WTC11 (cell line): ENCODE data around the gene CDK5RAP2. TPM values are rescaled to one million over a fixed set of nuclear protein-coding genes. Genes with fewer than 3 reads are reported as not detected.

Experiments
- ATAC-seq: fragments of 200-7000 bp; cut with Tn5 transposase; 2 replicates; pipeline ENCODE4 v1.10.0; 2021; ENCODE audit warnings: mild to moderate bottlenecking, moderate library complexity
- CTCF ChIA-PET: fragments of 300-600 bp; sonication (Branson Sonifier 250); formaldehyde crosslinking; loops from one replicate; lab custom pipeline; 2021; ENCODE audit warnings: antibody characterized with exemption; lab: Charles Lee
- POLR2A ChIA-PET: fragments of 350-600 bp; sonication (Branson Sonifier 250); formaldehyde crosslinking; loops from one replicate; lab custom pipeline; 2021; ENCODE audit warnings: antibody characterized with exemption; lab: Charles Lee
- DNase-seq: peaks from one replicate; pipeline ENCODE4 v3.0.0; 2021; ENCODE audit warnings: low spot score
- H3K27ac Mint-ChIP-seq: 2 replicates; pipeline ENCODE4 v1.8.0; 2021; ENCODE audit warnings: mixed read lengths
- H3K27me3 Mint-ChIP-seq: 2 replicates; pipeline ENCODE4 v1.8.0; 2021; ENCODE audit warnings: low read depth, mild to moderate bottlenecking, moderate library complexity, mixed read lengths
- H3K36me3 Mint-ChIP-seq: 2 replicates; pipeline ENCODE4 v1.8.0; 2021; ENCODE audit warnings: mixed read lengths
- H3K4me1 Mint-ChIP-seq: 2 replicates; pipeline ENCODE4 v1.8.0; 2022; ENCODE audit warnings: mixed read lengths
- H3K4me3 Mint-ChIP-seq: 2 replicates; pipeline ENCODE4 v1.8.0; 2021; ENCODE audit warnings: mild to moderate bottlenecking, moderate library complexity, mixed read lengths
- H3K9me3 Mint-ChIP-seq: 2 replicates; pipeline ENCODE4 v1.8.0; 2021; ENCODE audit warnings: mixed read lengths
- CBFB ChIP-seq: sonication (generic); formaldehyde crosslinking; IDR thresholded peaks from 2 replicates; pipeline ENCODE4 v1.8.1; 2022; ENCODE audit warnings: mild to moderate bottlenecking, low read depth, missing genetic modification reagents
- CREB1 ChIP-seq: sonication (generic); formaldehyde crosslinking; IDR thresholded peaks from 2 replicates; pipeline ENCODE4 v1.8.0; 2023; ENCODE audit warnings: mild to moderate bottlenecking, missing genetic modification reagents
- IRF2 ChIP-seq: sonication (generic); formaldehyde crosslinking; IDR thresholded peaks from 2 replicates; pipeline ENCODE4 v1.8.0; 2022; ENCODE audit warnings: low read depth, missing genetic modification reagents, borderline replicate concordance
- MYBL2 ChIP-seq: sonication (generic); formaldehyde crosslinking; IDR thresholded peaks from 2 replicates; pipeline ENCODE4 v1.8.1; 2023; ENCODE audit warnings: mild to moderate bottlenecking, moderate library complexity, missing genetic modification reagents
- NFATC4 ChIP-seq: fragments of 250-450 bp; sonication (Bioruptor Pico); IDR thresholded peaks from 2 replicates; pipeline ENCODE4 v1.9.0; 2021; ENCODE audit warnings: mild to moderate bottlenecking
- NFE2L1 ChIP-seq: sonication (generic); formaldehyde crosslinking; IDR thresholded peaks from 2 replicates; pipeline ENCODE4 v1.8.1; 2023; ENCODE audit warnings: missing genetic modification reagents
- NR3C1 ChIP-seq: sonication (generic); formaldehyde crosslinking; conservative IDR thresholded peaks from 2 replicates; pipeline ENCODE4 v1.8.1; 2023; ENCODE audit warnings: low read depth, mild to moderate bottlenecking, missing genetic modification reagents
- SOX15 ChIP-seq: fragments of 250-450 bp; sonication (Bioruptor Pico); IDR thresholded peaks from 2 replicates; pipeline ENCODE4 v1.9.0; 2021; ENCODE audit warnings: mild to moderate bottlenecking
- TCF7 ChIP-seq: sonication (generic); formaldehyde crosslinking; IDR thresholded peaks from 2 replicates; pipeline ENCODE4 v1.8.0; 2022; ENCODE audit warnings: mild to moderate bottlenecking, low read depth, missing genetic modification reagents, moderate library complexity
- TEAD1 ChIP-seq: sonication (generic); formaldehyde crosslinking; IDR thresholded peaks from 2 replicates; pipeline ENCODE4 v1.8.0; 2022; ENCODE audit warnings: mild to moderate bottlenecking, missing genetic modification reagents
- TP53 ChIP-seq: sonication (generic); formaldehyde crosslinking; IDR thresholded peaks from 2 replicates; pipeline ENCODE4 v1.8.1; 2023; ENCODE audit warnings: mild to moderate bottlenecking, missing genetic modification reagents
- ZMAT4 ChIP-seq: fragments of 250-450 bp; sonication (Bioruptor Pico); IDR thresholded peaks from 2 replicates; pipeline ENCODE4 v1.9.0; 2021; ENCODE audit warnings: mild to moderate bottlenecking
- ZNF219 ChIP-seq: sonication (generic); formaldehyde crosslinking; IDR thresholded peaks from 2 replicates; pipeline ENCODE4 v1.8.0; 2023; ENCODE audit warnings: missing genetic modification reagents, mild to moderate bottlenecking, borderline replicate concordance
- ZNF396 ChIP-seq: fragments of 250-450 bp; sonication (Bioruptor Pico); IDR thresholded peaks from 2 replicates; pipeline ENCODE4 v1.8.0; 2021; ENCODE audit warnings: mild to moderate bottlenecking, moderate library complexity, borderline replicate concordance
- ZNF423 ChIP-seq: fragments of 250-450 bp; sonication (Bioruptor Pico); IDR thresholded peaks from 2 replicates; pipeline ENCODE4 v2.1.2; 2022; ENCODE audit warnings: mild to moderate bottlenecking, moderate library complexity
- ZNF512 ChIP-seq: sonication (generic); formaldehyde crosslinking; IDR thresholded peaks from 2 replicates; pipeline ENCODE4 v1.8.1; 2022; ENCODE audit warnings: missing genetic modification reagents, borderline replicate concordance
- total RNA-seq: library from RNA; stranded (reverse); gene quantifications from 3 replicates; pipeline ENCODE4 v1.2.3, GENCODE V29; 2021
- TF ChIP-seq, protein P1 (sequence below): sonication (generic); formaldehyde crosslinking; IDR thresholded peaks from 2 replicates; pipeline ENCODE4 v1.8.1; 2023; ENCODE audit warnings: mild to moderate bottlenecking, missing genetic modification reagents
- TF ChIP-seq, protein P2 (sequence below): sonication (generic); formaldehyde crosslinking; IDR thresholded peaks from 2 replicates; pipeline ENCODE4 v1.8.1; 2023; ENCODE audit warnings: mild to moderate bottlenecking, missing genetic modification reagents, moderate library complexity
- TF ChIP-seq, protein P3 (sequence below): sonication (generic); formaldehyde crosslinking; IDR thresholded peaks from 2 replicates; pipeline ENCODE4 v1.8.1; 2022; ENCODE audit warnings: mild to moderate bottlenecking, missing genetic modification reagents, moderate library complexity, borderline replicate concordance
- TF ChIP-seq, protein P4 (sequence below): fragments of 250-450 bp; sonication (Bioruptor Pico); IDR thresholded peaks from 2 replicates; pipeline ENCODE4 v2.1.2; 2022; ENCODE audit warnings: mild to moderate bottlenecking, moderate library complexity
- TF ChIP-seq, protein P5 (sequence below): sonication (generic); formaldehyde crosslinking; conservative IDR thresholded peaks from 2 replicates; pipeline ENCODE4 v1.8.1; 2022; ENCODE audit warnings: mild to moderate bottlenecking, missing genetic modification reagents

The CDK5RAP2 gene
- total RNA-seq, 1 experiment from 2014 or later = 48.3 TPM

- no peak for TF ChIP-seq ZNF512 (CRISPR knock-in tag)
Observed at GRCh38 chr9:120361551-120361950, 218.4 kb downstream of the CDK5RAP2 start (continued).

DNA sequence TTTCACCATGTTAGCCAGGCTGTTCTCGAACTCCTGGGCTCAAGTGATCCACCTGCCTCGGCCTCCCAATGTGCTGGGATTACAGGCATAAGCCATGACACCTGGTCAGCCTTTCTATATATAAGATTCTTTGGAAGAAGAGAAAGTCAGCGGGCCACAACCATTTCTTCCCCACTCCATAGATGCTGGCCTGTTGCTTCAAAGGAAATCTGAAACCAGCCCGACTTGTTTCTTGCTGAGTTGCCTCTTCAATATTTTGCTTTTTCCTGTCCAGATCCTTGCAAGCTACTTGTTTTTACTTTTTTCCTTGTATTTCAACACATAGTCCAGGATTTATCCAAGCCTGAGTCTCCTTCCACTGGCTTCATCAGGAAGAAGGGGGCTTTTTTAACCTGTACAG lies 219.5 kb downstream of the CDK5RAP2 start:
- Mint-ChIP-seq H3K9me3 (peaks cover 17% of the 10 kb centered on the region), H3K4me3 (no peak overlapping the region), H3K27ac (no peak overlapping the region), H3K4me1 (peaks cover 5% of the 10 kb centered on the region; the same call in 1 of the 2 replicates), H3K27me3 (no peaks in the 10 kb centered on the region; the same call in 1 of the 2 replicates), H3K36me3 (peaks cover 16% of the 10 kb centered on the region)
- no peak for ATAC-seq
- DNase-seq = no peak
- TF ChIP-seq, protein P1, sequence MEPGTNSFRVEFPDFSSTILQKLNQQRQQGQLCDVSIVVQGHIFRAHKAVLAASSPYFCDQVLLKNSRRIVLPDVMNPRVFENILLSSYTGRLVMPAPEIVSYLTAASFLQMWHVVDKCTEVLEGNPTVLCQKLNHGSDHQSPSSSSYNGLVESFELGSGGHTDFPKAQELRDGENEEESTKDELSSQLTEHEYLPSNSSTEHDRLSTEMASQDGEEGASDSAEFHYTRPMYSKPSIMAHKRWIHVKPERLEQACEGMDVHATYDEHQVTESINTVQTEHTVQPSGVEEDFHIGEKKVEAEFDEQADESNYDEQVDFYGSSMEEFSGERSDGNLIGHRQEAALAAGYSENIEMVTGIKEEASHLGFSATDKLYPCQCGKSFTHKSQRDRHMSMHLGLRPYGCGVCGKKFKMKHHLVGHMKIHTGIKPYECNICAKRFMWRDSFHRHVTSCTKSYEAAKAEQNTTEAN (CRISPR knock-in tag) = no peak
- no peak for TF ChIP-seq ZNF423 (CRISPR knock-in tag)
- TF ChIP-seq, protein P2, sequence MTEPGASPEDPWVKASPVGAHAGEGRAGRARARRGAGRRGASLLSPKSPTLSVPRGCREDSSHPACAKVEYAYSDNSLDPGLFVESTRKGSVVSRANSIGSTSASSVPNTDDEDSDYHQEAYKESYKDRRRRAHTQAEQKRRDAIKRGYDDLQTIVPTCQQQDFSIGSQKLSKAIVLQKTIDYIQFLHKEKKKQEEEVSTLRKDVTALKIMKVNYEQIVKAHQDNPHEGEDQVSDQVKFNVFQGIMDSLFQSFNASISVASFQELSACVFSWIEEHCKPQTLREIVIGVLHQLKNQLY (CRISPR knock-in tag) = no peak
- no peak for TF ChIP-seq NFE2L1 (CRISPR knock-in tag)
- TF ChIP-seq IRF2 (CRISPR knock-in tag) = no peak
- no peak for TF ChIP-seq TP53 (CRISPR knock-in tag)
- TF ChIP-seq ZNF396 (CRISPR knock-in tag) = no peak
- TF ChIP-seq ZMAT4 (CRISPR knock-in tag) = no peak
- TF ChIP-seq ZNF219 = no peak
- TF ChIP-seq NFATC4 (CRISPR knock-in tag) = no peak
- ChIA-PET POLR2A (no interaction called here), CTCF (interaction anchor here (0.7 to 1.5 kb wide), 3 partner anchors 38 to 117 kb away, joined by 3 read pairs; no protein-coding TSS in a partner anchor)

DNA sequence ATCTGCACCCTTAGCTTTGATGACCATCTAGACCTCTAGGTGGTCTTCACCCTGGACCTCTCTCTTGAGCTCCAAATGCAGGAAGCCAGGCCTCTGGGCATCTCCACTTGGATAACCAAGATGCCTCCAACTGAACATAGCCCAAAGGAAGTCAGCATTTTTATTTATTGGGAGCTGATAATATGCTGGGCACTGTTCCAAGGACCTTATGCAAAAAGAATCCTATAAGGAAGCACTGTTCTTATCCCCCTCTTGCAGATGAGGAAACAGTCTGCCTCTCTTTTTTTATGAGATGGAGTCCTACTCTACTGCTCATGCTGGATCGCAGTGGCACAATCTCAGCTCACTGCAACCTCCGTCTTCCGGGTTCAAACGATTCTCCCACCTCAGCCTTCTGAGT lies 219.9 kb downstream of the CDK5RAP2 start:
- DNase-seq (no peak), ATAC-seq (no peak)
- Mint-ChIP-seq H3K36me3 (peaks cover 16% of the 10 kb centered on the region), H3K27me3 (no peaks in the 10 kb centered on the region; the same call in 1 of the 2 replicates), H3K4me1 (peaks cover 5% of the 10 kb centered on the region; the same call in 1 of the 2 replicates), H3K27ac (no peak overlapping the region), H3K9me3 (peaks cover 17% of the 10 kb centered on the region), H3K4me3 (no peak overlapping the region)
- CTCF ChIA-PET = interaction anchor here (0.7 to 1.5 kb wide), 3 partner anchors 37 to 118 kb away, joined by 3 read pairs; no protein-coding TSS in a partner anchor
- POLR2A ChIA-PET = no interaction called here
- TF ChIP-seq CBFB (CRISPR knock-in tag) (no peak), TEAD1 (CRISPR knock-in tag) (no peak)

DNA sequence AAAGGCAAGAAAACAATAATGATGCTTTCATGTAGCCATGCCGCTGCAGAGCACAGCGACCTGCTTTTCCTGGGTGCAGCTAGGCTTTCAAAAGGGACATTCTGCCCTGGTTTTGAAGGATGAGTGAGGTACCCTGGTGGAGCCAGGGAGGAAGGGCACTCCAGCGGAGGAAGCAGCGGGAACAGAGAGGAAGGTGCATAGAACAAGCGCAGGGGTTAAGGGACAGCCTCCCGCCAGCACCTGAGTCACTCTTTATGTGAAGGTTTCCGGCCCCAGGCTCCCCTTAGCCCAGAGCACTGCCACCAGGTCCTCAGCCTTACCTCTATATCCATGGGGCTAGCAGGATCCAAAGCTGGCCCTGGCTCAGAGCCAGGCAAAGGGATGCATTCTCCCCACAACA lies 221.1 kb downstream of the CDK5RAP2 start:
- Mint-ChIP-seq H3K27ac (no peak overlapping the region), H3K4me1 (peaks cover 5% of the 10 kb centered on the region; the same call in 1 of the 2 replicates)
- CTCF ChIA-PET = interaction anchor here (1.0 to 1.5 kb wide), 3 partner anchors 19 to 80 kb away, joined by 3 to 5 read pairs (median 3); no protein-coding TSS in a partner anchor
- DNase-seq = no peak
- TF ChIP-seq TCF7 (CRISPR knock-in tag) (no peak), NR3C1 (CRISPR knock-in tag) (no peak), ZMAT4 (CRISPR knock-in tag) (no peak), CREB1 (CRISPR knock-in tag) (no peak), MYBL2 (CRISPR knock-in tag) (no peak), SOX15 (CRISPR knock-in tag) (no peak), TEAD1 (CRISPR knock-in tag) (no peak)
- TF ChIP-seq, protein P3, sequence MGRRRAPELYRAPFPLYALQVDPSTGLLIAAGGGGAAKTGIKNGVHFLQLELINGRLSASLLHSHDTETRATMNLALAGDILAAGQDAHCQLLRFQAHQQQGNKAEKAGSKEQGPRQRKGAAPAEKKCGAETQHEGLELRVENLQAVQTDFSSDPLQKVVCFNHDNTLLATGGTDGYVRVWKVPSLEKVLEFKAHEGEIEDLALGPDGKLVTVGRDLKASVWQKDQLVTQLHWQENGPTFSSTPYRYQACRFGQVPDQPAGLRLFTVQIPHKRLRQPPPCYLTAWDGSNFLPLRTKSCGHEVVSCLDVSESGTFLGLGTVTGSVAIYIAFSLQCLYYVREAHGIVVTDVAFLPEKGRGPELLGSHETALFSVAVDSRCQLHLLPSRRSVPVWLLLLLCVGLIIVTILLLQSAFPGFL (CRISPR knock-in tag) = no peak
- TF ChIP-seq, protein P4, sequence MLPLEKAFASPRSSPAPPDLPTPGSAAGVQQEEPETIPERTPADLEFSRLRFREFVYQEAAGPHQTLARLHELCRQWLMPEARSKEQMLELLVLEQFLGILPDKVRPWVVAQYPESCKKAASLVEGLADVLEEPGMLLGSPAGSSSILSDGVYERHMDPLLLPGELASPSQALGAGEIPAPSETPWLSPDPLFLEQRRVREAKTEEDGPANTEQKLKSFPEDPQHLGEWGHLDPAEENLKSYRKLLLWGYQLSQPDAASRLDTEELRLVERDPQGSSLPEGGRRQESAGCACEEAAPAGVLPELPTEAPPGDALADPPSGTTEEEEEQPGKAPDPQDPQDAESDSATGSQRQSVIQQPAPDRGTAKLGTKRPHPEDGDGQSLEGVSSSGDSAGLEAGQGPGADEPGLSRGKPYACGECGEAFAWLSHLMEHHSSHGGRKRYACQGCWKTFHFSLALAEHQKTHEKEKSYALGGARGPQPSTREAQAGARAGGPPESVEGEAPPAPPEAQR = no peak
- TF ChIP-seq, protein P5, sequence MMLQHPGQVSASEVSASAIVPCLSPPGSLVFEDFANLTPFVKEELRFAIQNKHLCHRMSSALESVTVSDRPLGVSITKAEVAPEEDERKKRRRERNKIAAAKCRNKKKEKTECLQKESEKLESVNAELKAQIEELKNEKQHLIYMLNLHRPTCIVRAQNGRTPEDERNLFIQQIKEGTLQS (CRISPR knock-in tag) = no peak
- TF ChIP-seq, all 79 proteins: peak for 0
- Mint-ChIP-seq H3K36me3 (peaks cover 11% of the 10 kb centered on the region), H3K27me3 (no peaks in the 10 kb centered on the region), H3K9me3 (peaks cover 12% of the 10 kb centered on the region), H3K4me3 (no peak overlapping the region)
- POLR2A ChIA-PET = no interaction called here
- ATAC-seq = peak; percentile 96
